ENCODE measurements around the gene WDR18. TPM values are rescaled to one million over a fixed set of nuclear protein-coding genes. Genes with fewer than 3 reads are reported as not detected.

The WDR18 gene
- total and polyA plus RNA-seq, 2 of the 8 experiments (the other 6 are each of a cell fraction or from before 2014, with no cell fraction given): 87.7 to 177 TPM

GRCh38 chr19:947707-948539 is 36.2 kb upstream of the WDR18 start:
- FAIRE-seq (no peak), DNase-seq (ENCODE audit: low read depth in 1 of 2, low spot score in 2 of 2) (no peak)
- H2BK5ac ChIP-seq (ENCODE audit: low read depth, low read length): no peak overlapping the region
- H2AK5ac ChIP-seq (ENCODE audit: low read depth, low read length): no peak overlapping the region
- ChIA-PET CTCF (ENCODE audit: partially characterized antibody) (interaction anchor here (0.7 to 0.9 kb wide), 3 partner anchors 14 to 24 kb away, joined by 3 to 4 read pairs (median 3); no protein-coding TSS in a partner anchor), POLR2A (ENCODE audit: partially characterized antibody) (interaction anchor here (0.7 to 1.8 kb wide), 3 partner anchors 8 to 56 kb away, joined by 3 to 4 read pairs (median 3); no protein-coding TSS in a partner anchor)
- no peak overlapping the region for H2BK12ac ChIP-seq (ENCODE audit: low read depth, low read length)
- no peaks in the 10 kb centered on the region for H3K23me2 ChIP-seq (ENCODE audit: low read depth, low read length)
- no peak overlapping the region; the same call in 1 of the 2 replicates for H4K8ac ChIP-seq (ENCODE audit: extremely low read depth, insufficient read depth, low read length)
- H3K23ac ChIP-seq (ENCODE audit: insufficient read length): no peak overlapping the region
- no peak overlapping the region for H2BK15ac ChIP-seq (ENCODE audit: low read length)
- H3K27me3 ChIP-seq (replicated peaks in 1 of 4; ENCODE audit: control insufficient read depth in 3 of 4, extremely low read depth in 1 of 4, insufficient read depth in 3 of 4, low read length in 3 of 4): no peaks in the 10 kb centered on the region
- 94% methylated on average over 44 of the region's 47 CpGs; no CpG with 5 or more reads in 1 of the 2 experiments for WGBS, 2 experiments (ENCODE audit: extremely low coverage in 1 of 2, insufficient coverage in 1 of 2, insufficient read length in 1 of 2, insufficient replicate concordance in 2 of 2, low coverage in 1 of 2, low lambda C conversion rate in 2 of 2, missing lambda C conversion rate in 1 of 2)
- TF ChIP-seq RBBP5 (IDR thresholded peaks at IDR 0.05; ENCODE audit: borderline replicate concordance, low read depth, low read length) (no peak), MAFK (IDR thresholded peaks at IDR 0.05; ENCODE audit: low read depth, low read length) (no peak), BRCA1 (IDR thresholded peaks at IDR 0.05; ENCODE audit: low read depth, low read length) (no peak), USF2 (IDR thresholded peaks at IDR 0.05; ENCODE audit: low read length) (no peak)
- peaks cover 0 to 8% (median 5%) of the 10 kb centered on the region in 4 experiments; a peak in 6 of 7 replicates for H3K4me1 ChIP-seq (replicated peaks in 1 of 4; ENCODE audit: control insufficient read depth in 3 of 4, insufficient read depth in 4 of 4, low read length in 3 of 4)
- no peak overlapping the region for H3K56ac ChIP-seq (replicated peaks; ENCODE audit: insufficient read length, low read depth, low read length)
- H4K91ac ChIP-seq (replicated peaks; ENCODE audit: insufficient read length, low read length): no peak overlapping the region
- H3K27ac ChIP-seq (ENCODE audit: low read depth, low read length): no peak overlapping the region
- H3K14ac ChIP-seq (ENCODE audit: insufficient read length): no peak overlapping the region
- peaks cover 13% of the 10 kb centered on the region for H3K79me1 ChIP-seq (ENCODE audit: low read depth, low read length)
- H3K4me2 ChIP-seq (ENCODE audit: insufficient read depth in 1 of 2, low read depth in 2 of 2, low read length in 2 of 2): no peak overlapping the region
- H4K5ac ChIP-seq (ENCODE audit: insufficient read length, low read depth, low read length): no peak overlapping the region
- H2AFZ ChIP-seq (ENCODE audit: low read length): no peak overlapping the region
- no peak overlapping the region for H2BK120ac ChIP-seq (replicated peaks; ENCODE audit: low read depth, low read length)
- peaks cover 0 to 5% (median 1%) of the 10 kb centered on the region in 4 experiments; a peak in 2 of 8 replicates for H3K36me3 ChIP-seq (ENCODE audit: control insufficient read depth in 2 of 4, insufficient read depth in 4 of 4, low read length in 3 of 4)
- H3K79me2 ChIP-seq (ENCODE audit: control insufficient read depth in 1 of 2, insufficient read depth in 2 of 2, low read length in 2 of 2): peaks cover 0 to 13% of the 10 kb centered on the region in 2 experiments; a peak in 2 of 4 replicates
- H3K4me3 ChIP-seq (ENCODE audit: extremely low read depth in 1 of 4, insufficient read depth in 2 of 4, low read depth in 3 of 4, low read length in 4 of 4): no peak overlapping the region
- H4K20me1 ChIP-seq (replicated peaks in 1 of 2; ENCODE audit: control insufficient read depth in 1 of 2, insufficient read depth in 2 of 2, low read length in 2 of 2): peaks cover 0 to 18% of the 10 kb centered on the region in 2 experiments
- no peak overlapping the region for H3K18ac ChIP-seq (ENCODE audit: extremely low read depth, low read length)
- H2BK20ac ChIP-seq (ENCODE audit: low read length): no peak overlapping the region
- no peak overlapping the region for H3K9ac ChIP-seq (replicated peaks in 1 of 4; ENCODE audit: extremely low read depth in 1 of 4, low read depth in 3 of 4, low read length in 3 of 4)
- H3K4ac ChIP-seq (replicated peaks; ENCODE audit: insufficient read length, low read depth, low read length): no peak overlapping the region
- H3K9me3 ChIP-seq (ENCODE audit: insufficient read depth in 2 of 2, low read depth in 1 of 2, low read length in 1 of 2): no peaks in the 10 kb centered on the region

All from H1 (cell line).